ENCODE results near the gene XYLT1.
"Not testable (repeated sequence)": the region's sequence is repeated elsewhere in the genome, so short reads cannot be mapped to it uniquely, and the experiment has no call there.

The XYLT1 gene

GRCh38 chr16:17512636-17513220 is 42.0 kb upstream of the XYLT1 start:
- H3K27ac ChIP-seq = no peak overlapping the region
- no peaks in the 10 kb centered on the region for H3K9me3 ChIP-seq (ENCODE audit: severe bottlenecking)
- no peaks in the 10 kb centered on the region for H3K36me3 ChIP-seq
- no peaks in the 10 kb centered on the region for H3K27me3 ChIP-seq (ENCODE audit: insufficient read depth, low read depth, severe bottlenecking)
- DNase-seq = no peak
- H3K4me3 ChIP-seq (ENCODE audit: low read depth, low read length) = no peak overlapping the region
- no peak for TF ChIP-seq CTCF (IDR thresholded peaks at IDR 0.05; ENCODE audit: low read depth, low read length)

- DNase-seq = peak; percentile 14
- no peak for TF ChIP-seq CTCF (IDR thresholded peaks at IDR 0.05; ENCODE audit: low read depth, low read length)
- H3K9me3 ChIP-seq (ENCODE audit: severe bottlenecking) = no peaks in the 10 kb centered on the region
- H3K27ac ChIP-seq = no peak overlapping the region
- H3K36me3 ChIP-seq = no peaks in the 10 kb centered on the region
- H3K27me3 ChIP-seq (ENCODE audit: insufficient read depth, low read depth, severe bottlenecking) = no peaks in the 10 kb centered on the region
- no peak overlapping the region for H3K4me3 ChIP-seq (ENCODE audit: low read depth, low read length)
These were observed 40.6 kb upstream of the XYLT1 start for GRCh38 chr16:17511340-17511739.

GRCh38 chr16:17510567-17510966 is 39.8 kb upstream of the XYLT1 start:
- no peaks in the 10 kb centered on the region for H3K27me3 ChIP-seq (ENCODE audit: insufficient read depth, low read depth, severe bottlenecking)
- no peak overlapping the region for H3K27ac ChIP-seq
- H3K4me3 ChIP-seq (ENCODE audit: low read depth, low read length) = no peak overlapping the region
- no peak for DNase-seq
- TF ChIP-seq CTCF (IDR thresholded peaks at IDR 0.05; ENCODE audit: low read depth, low read length) = no peak
- no peaks in the 10 kb centered on the region for H3K9me3 ChIP-seq (ENCODE audit: severe bottlenecking)
- H3K36me3 ChIP-seq = no peaks in the 10 kb centered on the region

GRCh38 chr16:17509194-17509593 is 38.4 kb upstream of the XYLT1 start:
- TF ChIP-seq CTCF (IDR thresholded peaks at IDR 0.05; ENCODE audit: low read depth, low read length) = no peak
- Histone ChIP-seq H3K27ac (no peak overlapping the region), H3K4me3 (ENCODE audit: low read depth, low read length) (no peak overlapping the region), H3K27me3 (ENCODE audit: insufficient read depth, low read depth, severe bottlenecking) (no peaks in the 10 kb centered on the region), H3K36me3 (no peaks in the 10 kb centered on the region), H3K9me3 (ENCODE audit: severe bottlenecking) (no peaks in the 10 kb centered on the region)
- DNase-seq = no peak

- no peaks in the 10 kb centered on the region for H3K36me3 ChIP-seq
- no peak overlapping the region for H3K27ac ChIP-seq
- no peak for DNase-seq
- H3K27me3 ChIP-seq (ENCODE audit: insufficient read depth, low read depth, severe bottlenecking) = no peaks in the 10 kb centered on the region
- no peaks in the 10 kb centered on the region for H3K9me3 ChIP-seq (ENCODE audit: severe bottlenecking)
- H3K4me3 ChIP-seq (ENCODE audit: low read depth, low read length) = no peak overlapping the region
- no peak for TF ChIP-seq CTCF (IDR thresholded peaks at IDR 0.05; ENCODE audit: low read depth, low read length)
These were observed 37.5 kb upstream of the XYLT1 start for GRCh38 chr16:17508303-17508702.

- not testable (repeated sequence) for H3K27ac ChIP-seq; H3K36me3 ChIP-seq; H3K9me3 ChIP-seq (ENCODE audit: severe bottlenecking); H3K4me3 ChIP-seq (ENCODE audit: low read depth, low read length); DNase-seq; H3K27me3 ChIP-seq (ENCODE audit: insufficient read depth, low read depth, severe bottlenecking)
These were observed 36.8 kb upstream of the XYLT1 start for GRCh38 chr16:17507516-17507915.

GRCh38 chr16:17505828-17506227 is 35.1 kb upstream of the XYLT1 start:
- H3K4me3 ChIP-seq (ENCODE audit: low read depth, low read length); H3K27me3 ChIP-seq (ENCODE audit: insufficient read depth, low read depth, severe bottlenecking); H3K36me3 ChIP-seq; DNase-seq; H3K9me3 ChIP-seq (ENCODE audit: severe bottlenecking); H3K27ac ChIP-seq: not testable (repeated sequence)

Measured in WERI-Rb-1 (cell line).